OCI-LY3 (cell line): Measurements from ENCODE around the gene DGKB.

Experiments used
- H2AFZ ChIP-seq: fragments of 200-600, 300-600 bp; shearing (Covaris generic); 2 replicates; pipeline ENCODE4 v1.6.0; 2014; ENCODE audit warnings: antibody characterized with exemption, low read depth, low read length
- H3K27ac ChIP-seq: fragments of 200-600, 300-600 bp; sonication (generic); 2 replicates; pipeline ENCODE4 v1.5.1; 2014; ENCODE audit warnings: mild to moderate bottlenecking, low read length, moderate library complexity, mixed read lengths
- H3K27me3 ChIP-seq: fragments of 200-600, 300-600 bp; sonication (generic); 2 replicates; pipeline ENCODE4 v1.6.1; 2014; ENCODE audit warnings: low read depth, low read length, mixed read lengths
- H3K36me3 ChIP-seq: fragments of 200-600, 300-600 bp; sonication (generic); replicated peaks from 2 replicates; pipeline ENCODE3; 2014; ENCODE audit warnings: low read depth, low read length, mixed read lengths
- H3K4me1 ChIP-seq: fragments of 300-600, 200-600 bp; sonication (generic); 2 replicates; pipeline ENCODE4 v1.6.1; 2014; ENCODE audit warnings: low read length, mixed read lengths
- H3K4me2 ChIP-seq: fragments of 200-600, 300-600 bp; sonication (generic); 2 replicates; pipeline ENCODE4 v1.6.1; 2014; ENCODE audit warnings: low read length, mixed read lengths
- H3K4me3 ChIP-seq: fragments of 300-600, 200-600 bp; sonication (generic); 2 replicates; pipeline ENCODE4 v1.5.1; 2014; ENCODE audit warnings: antibody characterized with exemption, mild to moderate bottlenecking, low read length, moderate library complexity
- H3K79me2 ChIP-seq: fragments of 300-600, 200-600 bp; shearing (Covaris generic); 2 replicates; pipeline ENCODE4 v1.6.1; 2014; ENCODE audit warnings: mild to moderate bottlenecking, low read length, mixed read lengths
- H3K9ac ChIP-seq: fragments of 300-600, 200-600 bp; shearing (Covaris generic); 2 replicates; pipeline ENCODE4 v1.6.0; 2014; ENCODE audit warnings: mild to moderate bottlenecking, low read length, moderate library complexity
- H3K9me3 ChIP-seq: fragments of 200-600, 300-600 bp; shearing (Covaris generic); 2 replicates; pipeline ENCODE4 v1.6.1; 2014; ENCODE audit warnings: low read length, mixed read lengths; ENCODE audit not compliant: insufficient read depth
- H4K20me1 ChIP-seq: fragments of 200-600, 300-600 bp; sonication (generic); 2 replicates; pipeline ENCODE4 v1.6.1; 2016; ENCODE audit warnings: low read length, mixed read lengths; ENCODE audit not compliant: insufficient read depth
- EZH2phosphoT487 ChIP-seq: fragments of 200-600 bp; shearing (Covaris generic); IDR thresholded peaks from 2 replicates; pipeline ENCODE4 v1.6.1; 2018; ENCODE audit warnings: antibody characterized with exemption, mixed run types, low read depth
- TF ChIP-seq, protein P1 (sequence below): fragments of 200-600, 300-600 bp; sonication (generic); IDR thresholded peaks from 2 replicates; pipeline ENCODE4 v1.5.1; 2014; ENCODE audit warnings: antibody characterized with exemption, low read length, low read depth

The DGKB gene

DNA sequence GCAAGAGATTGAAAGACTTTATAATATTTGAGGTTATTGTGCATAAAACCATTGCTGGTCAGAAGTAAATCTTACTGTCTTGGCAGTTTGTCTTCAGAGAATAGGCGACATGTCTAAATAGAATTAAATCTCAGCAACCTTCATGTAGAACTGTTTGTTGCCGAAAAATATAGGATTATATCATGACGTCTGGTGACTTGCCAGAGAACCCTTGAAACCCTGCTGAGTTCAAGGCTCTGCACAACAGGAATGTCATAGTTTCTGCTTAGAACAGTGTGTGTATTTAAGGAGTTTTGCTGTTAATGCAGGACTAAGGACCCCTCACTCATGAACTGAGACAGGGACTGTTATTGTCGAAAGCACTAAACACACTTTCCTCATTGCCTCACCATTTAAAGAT is 706.7 kb downstream of the DGKB start:
- H3K27me3 ChIP-seq, result no peaks in the 10 kb centered on the region
- H3K79me2 ChIP-seq, result no peaks in the 10 kb centered on the region
- no peak overlapping the region for H3K27ac ChIP-seq
- no peak overlapping the region for H3K4me3 ChIP-seq
- H3K9ac ChIP-seq, result no peak overlapping the region
- no peak overlapping the region for H3K4me2 ChIP-seq
- no peak for TF ChIP-seq EZH2phosphoT487
- H4K20me1 ChIP-seq, result no peaks in the 10 kb centered on the region
- H2AFZ ChIP-seq, result no peak overlapping the region
- H3K4me1 ChIP-seq, result no peaks in the 10 kb centered on the region
- no peaks in the 10 kb centered on the region for H3K9me3 ChIP-seq
- H3K36me3 ChIP-seq, result no peaks in the 10 kb centered on the region

DNA sequence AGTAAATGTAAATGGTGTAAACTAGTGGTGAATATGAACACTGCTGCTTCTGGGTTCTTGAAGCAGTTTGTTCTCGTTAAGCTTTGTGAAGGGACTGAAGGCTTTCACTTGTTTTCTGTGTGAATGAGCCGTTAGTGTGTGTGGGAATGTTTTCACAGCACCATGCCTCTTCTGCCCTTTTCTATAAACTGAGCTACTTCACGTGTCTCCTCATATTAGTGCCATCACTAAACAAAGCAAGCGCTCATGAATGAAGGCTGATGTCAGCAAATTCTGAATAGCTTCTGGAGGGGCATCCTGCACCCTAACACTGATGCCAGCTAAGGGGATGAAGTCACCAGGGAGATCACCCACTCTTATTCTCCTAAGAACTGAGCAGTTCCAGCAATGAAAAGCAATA is 707.5 kb downstream of the DGKB start:
- TF ChIP-seq, protein P1, sequence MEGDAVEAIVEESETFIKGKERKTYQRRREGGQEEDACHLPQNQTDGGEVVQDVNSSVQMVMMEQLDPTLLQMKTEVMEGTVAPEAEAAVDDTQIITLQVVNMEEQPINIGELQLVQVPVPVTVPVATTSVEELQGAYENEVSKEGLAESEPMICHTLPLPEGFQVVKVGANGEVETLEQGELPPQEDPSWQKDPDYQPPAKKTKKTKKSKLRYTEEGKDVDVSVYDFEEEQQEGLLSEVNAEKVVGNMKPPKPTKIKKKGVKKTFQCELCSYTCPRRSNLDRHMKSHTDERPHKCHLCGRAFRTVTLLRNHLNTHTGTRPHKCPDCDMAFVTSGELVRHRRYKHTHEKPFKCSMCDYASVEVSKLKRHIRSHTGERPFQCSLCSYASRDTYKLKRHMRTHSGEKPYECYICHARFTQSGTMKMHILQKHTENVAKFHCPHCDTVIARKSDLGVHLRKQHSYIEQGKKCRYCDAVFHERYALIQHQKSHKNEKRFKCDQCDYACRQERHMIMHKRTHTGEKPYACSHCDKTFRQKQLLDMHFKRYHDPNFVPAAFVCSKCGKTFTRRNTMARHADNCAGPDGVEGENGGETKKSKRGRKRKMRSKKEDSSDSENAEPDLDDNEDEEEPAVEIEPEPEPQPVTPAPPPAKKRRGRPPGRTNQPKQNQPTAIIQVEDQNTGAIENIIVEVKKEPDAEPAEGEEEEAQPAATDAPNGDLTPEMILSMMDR, result no peak
- no peak for TF ChIP-seq EZH2phosphoT487
- H3K36me3 ChIP-seq, result no peaks in the 10 kb centered on the region
- H3K4me2 ChIP-seq, result no peak overlapping the region
- H3K9ac ChIP-seq, result no peak overlapping the region
- H2AFZ ChIP-seq, result no peak overlapping the region
- no peaks in the 10 kb centered on the region for H4K20me1 ChIP-seq
- H3K4me3 ChIP-seq, result no peak overlapping the region
- no peaks in the 10 kb centered on the region for H3K9me3 ChIP-seq
- H3K4me1 ChIP-seq, result no peaks in the 10 kb centered on the region
- H3K79me2 ChIP-seq, result no peaks in the 10 kb centered on the region
- H3K27ac ChIP-seq, result no peak overlapping the region
- H3K27me3 ChIP-seq, result no peaks in the 10 kb centered on the region

DNA sequence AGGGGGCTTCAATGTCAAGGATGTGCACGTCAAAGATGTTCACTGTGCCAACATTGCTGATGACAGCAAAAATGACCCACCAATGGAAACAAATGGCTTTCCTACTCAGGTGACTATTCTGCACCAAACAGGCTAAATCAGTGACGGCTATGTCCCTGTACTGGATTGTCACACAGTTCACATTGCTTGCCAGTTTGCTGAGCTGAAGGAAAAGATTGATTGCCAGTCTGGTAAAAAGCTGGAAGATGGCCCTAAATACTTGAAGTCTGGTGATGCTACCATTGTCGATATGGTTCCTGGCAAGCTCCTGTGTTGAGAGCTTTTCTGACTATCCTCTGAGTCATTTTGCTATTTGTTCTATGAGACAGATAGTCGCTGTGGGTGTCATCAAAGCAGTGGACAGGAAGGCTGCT is 710.9 kb downstream of the DGKB start:
- Histone ChIP-seq H3K9ac (no peak overlapping the region), H2AFZ (no peak overlapping the region), H3K4me2 (no peak overlapping the region), H3K27ac (no peak overlapping the region), H4K20me1 (no peaks in the 10 kb centered on the region), H3K79me2 (no peaks in the 10 kb centered on the region), H3K4me1 (no peaks in the 10 kb centered on the region), H3K9me3 (no peaks in the 10 kb centered on the region), H3K36me3 (no peaks in the 10 kb centered on the region), H3K4me3 (no peak overlapping the region), H3K27me3 (no peaks in the 10 kb centered on the region)
- no peak for TF ChIP-seq EZH2phosphoT487
- TF ChIP-seq, protein P1, result no peak

DNA sequence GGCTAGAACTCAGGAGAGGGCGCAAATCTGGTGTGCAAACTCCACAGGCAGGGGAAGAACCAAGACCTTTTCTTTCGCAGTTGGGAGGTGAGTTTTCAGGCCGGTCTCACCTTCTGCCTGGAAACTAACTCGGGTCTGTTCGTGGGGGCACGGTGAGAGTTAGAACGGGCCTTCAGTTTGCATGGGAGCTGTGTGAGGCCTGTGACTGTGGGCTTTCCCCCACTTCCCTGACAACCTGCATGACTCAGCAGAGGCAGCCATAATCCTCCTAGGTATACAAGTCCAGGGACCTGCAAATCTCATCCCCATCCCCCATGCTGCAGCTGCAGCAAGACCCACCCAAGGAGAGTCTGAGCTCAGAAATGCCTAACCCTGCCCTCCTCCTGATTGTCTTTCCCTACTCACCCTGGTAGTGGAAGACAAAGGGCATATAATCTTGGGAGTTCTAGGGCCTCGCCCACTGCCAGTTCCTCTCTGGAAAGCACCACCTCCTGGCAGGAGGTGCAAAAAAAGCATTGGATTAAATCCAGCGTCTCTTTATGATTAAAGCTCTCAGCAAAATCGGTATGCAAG is 718.2 kb downstream of the DGKB start:
- H3K27ac ChIP-seq, result no peak overlapping the region
- no peaks in the 10 kb centered on the region for H3K79me2 ChIP-seq
- no peaks in the 10 kb centered on the region for H3K9me3 ChIP-seq
- no peaks in the 10 kb centered on the region for H3K4me1 ChIP-seq
- H3K36me3 ChIP-seq, result no peaks in the 10 kb centered on the region
- no peak overlapping the region for H3K9ac ChIP-seq
- no peak overlapping the region for H3K4me2 ChIP-seq
- H3K4me3 ChIP-seq, result no peak overlapping the region
- TF ChIP-seq, protein P1, result no peak
- TF ChIP-seq EZH2phosphoT487, result no peak
- H4K20me1 ChIP-seq, result no peaks in the 10 kb centered on the region
- H2AFZ ChIP-seq, result no peak overlapping the region
- no peaks in the 10 kb centered on the region for H3K27me3 ChIP-seq
